ENCODE results near the gene LMTK2.

Gene LMTK2

DNA sequence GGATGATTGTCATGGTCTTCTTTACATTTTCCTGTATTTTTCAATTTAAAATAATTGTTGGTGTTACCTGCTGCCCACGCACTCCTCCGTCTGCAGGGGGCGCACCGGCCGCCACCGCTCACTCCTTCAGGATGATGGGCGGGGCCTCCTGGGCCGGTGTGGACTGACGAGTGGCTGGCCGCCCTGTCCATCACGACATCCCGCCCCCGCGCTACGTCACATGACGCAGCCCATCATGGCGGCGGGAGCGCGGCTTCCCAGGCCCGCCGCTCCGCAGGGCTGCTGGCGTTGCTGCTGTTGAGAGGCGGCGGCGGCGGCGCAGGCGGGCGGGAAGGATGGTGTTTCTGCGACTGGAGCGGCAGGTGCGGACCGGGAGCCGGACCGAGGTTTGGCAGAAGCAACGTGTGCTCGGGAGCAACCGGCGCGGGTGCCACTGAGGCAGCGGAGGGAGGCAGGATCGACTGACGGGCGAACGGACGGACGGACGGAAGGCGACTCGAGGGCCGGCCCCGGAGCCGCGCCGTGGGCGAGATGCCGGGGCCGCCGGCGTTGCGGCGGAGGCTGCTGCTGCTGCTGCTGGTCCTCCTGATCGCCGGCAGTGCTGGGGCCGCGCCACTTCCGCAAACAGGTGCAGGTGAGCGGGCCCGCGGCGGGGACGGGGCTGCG is at the start of gene LMTK2:
Gene LMTK2 (plus strand): TSS at position 216 of the 666 bp plus-strand sequence. CDS start 316 bp downstream, at position 532.
- peak within 1 kb of the TSS; percentile 84 for H3K4me3 ChIP-seq (ENCODE audit: low read depth, low read length)
- TF ChIP-seq, protein P1, sequence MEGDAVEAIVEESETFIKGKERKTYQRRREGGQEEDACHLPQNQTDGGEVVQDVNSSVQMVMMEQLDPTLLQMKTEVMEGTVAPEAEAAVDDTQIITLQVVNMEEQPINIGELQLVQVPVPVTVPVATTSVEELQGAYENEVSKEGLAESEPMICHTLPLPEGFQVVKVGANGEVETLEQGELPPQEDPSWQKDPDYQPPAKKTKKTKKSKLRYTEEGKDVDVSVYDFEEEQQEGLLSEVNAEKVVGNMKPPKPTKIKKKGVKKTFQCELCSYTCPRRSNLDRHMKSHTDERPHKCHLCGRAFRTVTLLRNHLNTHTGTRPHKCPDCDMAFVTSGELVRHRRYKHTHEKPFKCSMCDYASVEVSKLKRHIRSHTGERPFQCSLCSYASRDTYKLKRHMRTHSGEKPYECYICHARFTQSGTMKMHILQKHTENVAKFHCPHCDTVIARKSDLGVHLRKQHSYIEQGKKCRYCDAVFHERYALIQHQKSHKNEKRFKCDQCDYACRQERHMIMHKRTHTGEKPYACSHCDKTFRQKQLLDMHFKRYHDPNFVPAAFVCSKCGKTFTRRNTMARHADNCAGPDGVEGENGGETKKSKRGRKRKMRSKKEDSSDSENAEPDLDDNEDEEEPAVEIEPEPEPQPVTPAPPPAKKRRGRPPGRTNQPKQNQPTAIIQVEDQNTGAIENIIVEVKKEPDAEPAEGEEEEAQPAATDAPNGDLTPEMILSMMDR (conservative IDR thresholded peaks at IDR 0.05; ENCODE audit: low read depth, low read length), result peak; percentile 89
- peak; percentile 94 for DNase-seq (ENCODE audit: low read depth)

DNA sequence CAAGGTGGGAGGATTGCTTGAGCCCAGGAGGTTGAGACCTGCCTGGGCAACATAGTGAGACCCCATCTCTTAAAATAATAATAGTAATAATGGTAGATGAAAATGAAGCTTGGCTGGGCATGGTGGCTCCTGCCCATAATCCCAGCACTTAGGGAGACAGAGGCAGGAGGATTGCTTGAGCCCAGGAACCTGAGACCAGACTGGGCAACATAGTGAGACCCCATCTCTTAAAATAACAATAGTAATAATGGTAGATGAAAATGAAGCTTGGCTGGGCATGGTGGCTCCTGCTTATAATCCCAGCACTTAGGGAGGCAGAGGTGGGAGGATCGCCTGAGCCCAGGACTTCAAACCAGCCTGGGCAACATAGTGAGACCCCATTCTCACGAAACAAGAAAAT is 49.5 kb upstream of the LMTK2 start:
- no peak for DNase-seq (ENCODE audit: low read depth)
- no peak overlapping the region for H3K4me3 ChIP-seq (ENCODE audit: low read depth, low read length)
- TF ChIP-seq, protein P1 (conservative IDR thresholded peaks at IDR 0.05; ENCODE audit: low read depth, low read length), result no peak

DNA sequence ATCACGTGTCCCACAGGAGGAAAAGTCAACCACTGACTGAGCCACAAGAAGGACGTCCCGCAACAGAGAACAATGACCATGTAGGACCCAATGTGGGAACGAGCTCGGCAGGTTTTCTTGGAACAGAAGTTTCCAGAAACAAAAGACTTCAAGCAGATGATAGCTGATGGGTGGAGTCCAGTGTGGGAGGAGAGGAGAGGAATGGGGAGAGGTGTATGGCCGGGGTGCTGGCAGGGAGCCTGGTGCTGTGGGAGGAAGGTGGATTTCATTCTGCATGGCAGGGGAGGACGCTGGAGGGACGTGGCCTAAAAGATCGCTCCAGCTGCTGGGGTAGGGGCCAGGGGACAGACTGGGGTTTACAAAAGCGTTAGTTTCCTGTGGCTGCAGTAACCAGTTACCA is 48.5 kb upstream of the LMTK2 start:
- DNase-seq (ENCODE audit: low read depth), result no peak
- H3K4me3 ChIP-seq (ENCODE audit: low read depth, low read length), result no peak overlapping the region
- TF ChIP-seq, protein P1 (conservative IDR thresholded peaks at IDR 0.05; ENCODE audit: low read depth, low read length), result no peak

DNA sequence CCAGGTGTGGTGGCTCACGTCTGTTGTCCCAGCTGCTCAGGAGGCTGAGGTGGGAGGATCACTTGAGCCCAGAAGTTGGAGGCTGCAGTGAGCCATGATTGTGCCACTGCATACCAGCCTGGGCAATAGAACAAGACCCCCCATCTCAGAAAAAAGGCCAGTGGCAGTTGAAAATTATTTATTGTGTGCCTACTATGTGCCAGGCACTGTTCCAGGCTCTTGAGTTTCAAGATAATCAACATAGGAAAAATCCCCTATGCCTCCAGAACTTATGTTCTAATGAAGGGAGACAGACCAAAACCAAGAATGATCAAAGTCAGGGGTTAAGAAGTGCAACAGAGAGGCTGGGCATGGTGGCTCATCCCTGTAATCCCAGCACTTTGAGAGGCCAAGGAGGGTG is 42.4 kb upstream of the LMTK2 start:
- DNase-seq (ENCODE audit: low read depth), result no peak
- TF ChIP-seq, protein P1 (conservative IDR thresholded peaks at IDR 0.05; ENCODE audit: low read depth, low read length), result no peak
- H3K4me3 ChIP-seq (ENCODE audit: low read depth, low read length), result no peak overlapping the region

DNA sequence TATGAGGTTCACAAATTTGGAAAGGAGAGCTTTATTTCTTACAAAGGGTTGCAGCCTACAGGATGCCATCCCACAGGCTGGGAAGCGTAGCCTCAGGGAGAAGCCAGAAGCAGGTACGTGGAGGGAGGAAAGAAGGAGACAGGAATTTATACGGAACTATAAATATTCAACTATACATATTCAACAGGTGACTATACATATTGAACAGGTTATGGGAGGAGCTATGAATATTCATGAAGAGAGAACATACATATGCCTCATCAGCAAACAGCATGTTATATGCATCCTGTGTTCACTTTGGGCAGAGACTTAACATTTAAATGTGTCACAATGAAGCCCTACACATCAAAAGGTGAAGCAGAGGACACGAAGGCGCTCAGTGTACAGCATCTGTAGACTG is 40.5 kb upstream of the LMTK2 start:
- no peak overlapping the region for H3K4me3 ChIP-seq (ENCODE audit: low read depth, low read length)
- TF ChIP-seq, protein P1 (conservative IDR thresholded peaks at IDR 0.05; ENCODE audit: low read depth, low read length), result no peak
- DNase-seq (ENCODE audit: low read depth), result no peak

DNA sequence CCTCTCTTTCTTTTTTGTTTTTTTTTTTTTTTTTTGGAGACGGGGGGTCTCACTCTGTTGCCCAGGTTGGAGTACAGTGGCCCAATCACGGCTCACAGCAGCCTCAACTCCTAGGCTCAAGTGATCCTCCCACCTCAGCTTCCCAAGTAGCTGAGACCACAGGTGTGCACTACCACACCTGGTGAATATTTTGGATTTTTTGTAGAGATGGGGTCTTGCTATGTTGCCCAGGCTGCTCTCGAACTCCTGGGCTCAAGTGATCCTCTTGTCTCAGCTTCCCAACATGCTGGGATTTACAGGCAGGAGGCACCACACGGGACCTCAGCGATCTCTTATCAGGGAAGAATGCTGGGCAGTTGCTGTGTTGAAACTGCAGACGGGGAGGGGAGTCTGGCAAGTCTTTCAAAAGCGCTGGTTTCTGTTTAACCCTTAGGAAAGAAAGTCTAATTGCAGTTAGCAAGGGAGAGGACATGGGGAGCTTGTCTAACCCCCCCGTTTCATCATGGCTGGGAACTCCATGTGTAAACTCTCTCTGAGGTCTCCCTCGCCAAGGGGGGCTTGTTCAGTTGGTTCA is 39.6 kb upstream of the LMTK2 start:
- TF ChIP-seq, protein P1 (conservative IDR thresholded peaks at IDR 0.05; ENCODE audit: low read depth, low read length), result no peak
- DNase-seq (ENCODE audit: low read depth), result no peak
- no peak overlapping the region for H3K4me3 ChIP-seq (ENCODE audit: low read depth, low read length)

DNA sequence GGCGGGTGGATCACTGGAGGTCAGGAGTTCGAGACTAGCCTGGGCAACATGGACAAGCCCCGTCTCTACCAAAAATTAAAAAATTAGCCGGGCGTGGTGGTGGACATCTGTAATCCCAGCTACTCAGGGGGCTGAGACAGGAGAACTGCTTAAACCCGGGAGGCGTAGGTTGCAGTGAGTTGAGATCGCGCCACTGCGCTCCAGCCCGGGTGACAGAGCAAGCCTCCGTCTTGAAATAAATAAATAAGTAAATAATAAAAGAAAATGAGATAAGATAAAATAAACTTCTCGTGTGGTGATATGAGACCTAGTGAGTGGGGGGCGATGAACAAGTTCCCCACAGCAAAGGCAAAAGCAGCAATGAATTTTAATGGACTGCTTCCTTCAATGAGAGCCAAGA is 33.6 kb upstream of the LMTK2 start:
- no peak for DNase-seq (ENCODE audit: low read depth)

More for the DNA sequence above, 33.6 kb upstream of the LMTK2 start:
- H3K4me3 ChIP-seq (ENCODE audit: low read depth, low read length), result no peak overlapping the region
- TF ChIP-seq, protein P1 (conservative IDR thresholded peaks at IDR 0.05; ENCODE audit: low read depth, low read length), result no peak
